HG03342 (cell line): ENCODE data around the gene PWWP2B.

Experiments used
- ATAC-seq: cut with Tn5 transposase; IDR thresholded peaks from one replicate; pipeline ENCODE4 v1.9.1; 2021; ENCODE audit warnings: mild to moderate bottlenecking, moderate library complexity; ENCODE audit not compliant: unreplicated experiment

PWWP2B gene

DNA sequence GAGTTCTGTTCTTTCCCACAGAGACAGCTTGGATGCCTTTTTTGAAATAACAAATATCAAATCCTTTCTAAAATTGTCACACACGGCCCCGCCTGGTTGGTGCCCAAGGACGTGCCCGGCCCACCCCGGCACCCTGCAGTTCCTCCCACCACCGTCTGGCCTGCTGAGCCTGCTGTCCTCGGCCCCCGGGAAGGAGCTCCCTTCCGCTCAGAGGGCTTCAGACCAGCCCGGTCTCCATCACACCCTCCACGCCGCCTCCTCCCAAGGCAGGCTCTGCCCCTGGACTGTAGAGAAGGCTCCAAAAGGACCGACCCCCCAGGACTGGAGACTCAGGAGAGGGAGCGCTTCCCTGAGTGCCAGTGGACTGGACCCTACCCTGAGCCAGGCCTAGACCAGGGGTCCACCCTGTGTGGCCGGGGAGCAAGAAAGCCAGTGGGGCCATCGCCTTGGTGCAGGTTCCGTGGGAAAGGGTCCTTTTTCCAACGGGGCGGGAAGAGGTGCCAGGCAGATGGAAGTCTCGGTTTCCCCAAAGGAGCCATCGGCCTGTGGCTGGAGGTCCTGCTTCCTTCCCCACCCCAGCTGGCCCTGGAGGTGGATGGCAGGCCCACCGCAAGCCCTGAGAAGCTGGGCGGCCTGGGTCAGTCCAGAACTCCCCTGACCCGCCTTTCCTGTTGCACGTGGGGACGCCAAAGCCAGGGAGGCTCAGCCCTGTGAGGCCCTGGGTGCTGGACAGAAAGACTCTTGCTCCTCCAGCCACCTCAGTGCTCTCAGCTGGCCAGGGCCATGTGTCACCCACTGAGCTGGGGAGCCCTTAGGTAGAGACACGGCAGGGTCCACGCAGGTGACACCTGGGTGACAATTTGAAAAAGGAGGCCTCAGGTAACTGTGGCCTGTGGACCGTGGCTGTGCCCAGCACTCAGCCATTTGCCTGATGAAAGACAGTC is 69.8 kb downstream of the PWWP2B start:
- ATAC-seq: no peak
